Thyroid gland (tissue), 4 donors: ENCODE data around the gene MAMLD1.

Experiments used
- CTCF ChIP-seq, 6 experiments: fragments of 200-600 bp in 3 of 6; fragments of 450-650 bp in 3 of 6; sonication (generic) in 3 of 6; IDR thresholded peaks; one replicate each; pipeline ENCODE4 v1.5.1; 2016 to 2019; ENCODE audit warnings: antibody characterized with exemption in 6 of 6, mild to moderate bottlenecking in 2 of 6, inconsistent platforms in 1 of 6, moderate library complexity in 1 of 6
- POLR2A ChIP-seq, 2 donors: fragments of 450-650 bp; IDR thresholded peaks; one replicate each; pipeline ENCODE4 v1.6.1; 2017; ENCODE audit warnings: antibody characterized with exemption in 2 of 2, mild to moderate bottlenecking in 2 of 2, moderate library complexity in 1 of 2

- TF ChIP-seq POLR2A (IDR thresholded peaks at IDR 0.05) (no peak), CTCF (IDR thresholded peaks at IDR 0.05) (no peak)
These were observed 51.1 kb downstream of the MAMLD1 start for GRCh38 chrX:150414228-150414627.
